Measurements from ENCODE around the gene SIM1. TPM values are rescaled to one million over a fixed set of nuclear protein-coding genes. Genes with fewer than 3 reads are reported as not detected.

Gene SIM1
- total and polyA plus RNA-seq, 2 of the 8 experiments (the other 6 are each of a cell fraction or from before 2014, with no cell fraction given): 0.02 to 0.39 TPM

GRCh38 chr6:100335991-100336390, 128.7 kb downstream of the SIM1 start (continued):
- TF ChIP-seq CHD7 (IDR thresholded peaks at IDR 0.05; ENCODE audit: insufficient replicate concordance, low read length) (no peak), POLR2A (IDR thresholded peaks at IDR 0.05; ENCODE audit: control extremely low read depth in 1 of 2, low read depth in 2 of 2, low read length in 2 of 2) (no peak), EZH2 (IDR thresholded peaks at IDR 0.05; ENCODE audit: low read depth, low read length, severe bottlenecking) (no peak), NANOG (IDR thresholded peaks at IDR 0.05; ENCODE audit: insufficient read depth, low read depth, low read length, poor library complexity, severe bottlenecking) (no peak), ATF2 (IDR thresholded peaks at IDR 0.05; ENCODE audit: low read length) (no peak)
